ENCODE measurements around the gene IL36A. TPM values are rescaled to one million over a fixed set of nuclear protein-coding genes. Genes with fewer than 3 reads are reported as not detected.

IL36A gene
- total and polyA plus RNA-seq, 2 donors (not counting 3 experiments of a cell fraction or from before 2014, with no cell fraction given), result not detected

DNA sequence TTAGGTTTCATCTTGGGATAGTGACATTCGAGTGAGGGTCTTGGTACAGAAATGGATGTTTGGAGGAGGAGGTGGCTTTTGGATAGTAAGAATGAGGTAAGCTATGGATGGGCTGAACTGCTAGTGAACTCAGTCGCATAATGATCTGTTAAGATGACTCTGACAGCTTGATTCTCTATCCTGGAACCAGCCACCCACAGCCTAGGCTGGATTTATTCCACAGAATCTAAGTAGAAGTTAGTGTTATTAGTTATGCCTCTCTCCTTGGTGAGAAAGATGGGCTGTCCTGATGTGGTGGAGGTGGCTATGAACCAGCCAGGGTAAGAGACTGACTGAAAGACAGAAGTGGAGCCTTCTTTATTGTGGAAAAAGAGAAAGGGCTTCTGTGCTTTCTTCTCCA lies 22.4 kb downstream of the IL36A start:
- TF ChIP-seq JUN (IDR thresholded peaks at IDR 0.05; ENCODE audit: borderline replicate concordance, insufficient read depth, insufficient read length, low read depth) (no peak), POLR2A (IDR thresholded peaks at IDR 0.05; ENCODE audit: low read depth, low read length) (no peak), FOS (IDR thresholded peaks at IDR 0.05; ENCODE audit: borderline replicate concordance, insufficient read depth, low read length) (no peak), GATA2 (IDR thresholded peaks at IDR 0.05; ENCODE audit: insufficient read depth, insufficient read length, low read depth, low read length) (no peak), POLR2AphosphoS5 (IDR thresholded peaks at IDR 0.05; ENCODE audit: insufficient read depth, low read depth, low read length) (no peak), MYC (IDR thresholded peaks at IDR 0.05; ENCODE audit: low read depth, low read length) (no peak)
- TF ChIP-seq, protein P1, sequence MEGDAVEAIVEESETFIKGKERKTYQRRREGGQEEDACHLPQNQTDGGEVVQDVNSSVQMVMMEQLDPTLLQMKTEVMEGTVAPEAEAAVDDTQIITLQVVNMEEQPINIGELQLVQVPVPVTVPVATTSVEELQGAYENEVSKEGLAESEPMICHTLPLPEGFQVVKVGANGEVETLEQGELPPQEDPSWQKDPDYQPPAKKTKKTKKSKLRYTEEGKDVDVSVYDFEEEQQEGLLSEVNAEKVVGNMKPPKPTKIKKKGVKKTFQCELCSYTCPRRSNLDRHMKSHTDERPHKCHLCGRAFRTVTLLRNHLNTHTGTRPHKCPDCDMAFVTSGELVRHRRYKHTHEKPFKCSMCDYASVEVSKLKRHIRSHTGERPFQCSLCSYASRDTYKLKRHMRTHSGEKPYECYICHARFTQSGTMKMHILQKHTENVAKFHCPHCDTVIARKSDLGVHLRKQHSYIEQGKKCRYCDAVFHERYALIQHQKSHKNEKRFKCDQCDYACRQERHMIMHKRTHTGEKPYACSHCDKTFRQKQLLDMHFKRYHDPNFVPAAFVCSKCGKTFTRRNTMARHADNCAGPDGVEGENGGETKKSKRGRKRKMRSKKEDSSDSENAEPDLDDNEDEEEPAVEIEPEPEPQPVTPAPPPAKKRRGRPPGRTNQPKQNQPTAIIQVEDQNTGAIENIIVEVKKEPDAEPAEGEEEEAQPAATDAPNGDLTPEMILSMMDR (IDR thresholded peaks at IDR 0.05; ENCODE audit: extremely low read depth in 1 of 2, insufficient read depth in 1 of 2, low read depth in 1 of 2, low read length in 2 of 2), result no peak
- TF ChIP-seq, protein P2, sequence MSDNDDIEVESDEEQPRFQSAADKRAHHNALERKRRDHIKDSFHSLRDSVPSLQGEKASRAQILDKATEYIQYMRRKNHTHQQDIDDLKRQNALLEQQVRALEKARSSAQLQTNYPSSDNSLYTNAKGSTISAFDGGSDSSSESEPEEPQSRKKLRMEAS (IDR thresholded peaks at IDR 0.05; ENCODE audit: insufficient read depth, insufficient read length), result no peak
- ChIA-PET POLR2A (no interaction called here), CTCF (interaction anchor here (1.0 kb wide), 2 partner anchors 10 to 69 kb away, joined by 3 read pairs; no protein-coding TSS in a partner anchor)
- H3K4me1 ChIP-seq (ENCODE audit: control insufficient read depth, extremely low read depth, insufficient read depth, low read length), result no peaks in the 10 kb centered on the region
- dilution Hi-C loops (cut with MboI; ENCODE audit: extremely low pct_ligation_motif_present, low sequenced_read_pairs), result no loop called here
- H3K27ac ChIP-seq (ENCODE audit: insufficient read depth, low read depth, low read length), result no peak overlapping the region
- H3K4me2 ChIP-seq (ENCODE audit: insufficient read depth, low read length), result no peak overlapping the region
- H3K27me3 ChIP-seq (ENCODE audit: control insufficient read depth in 2 of 2, insufficient read depth in 2 of 2, low read length in 2 of 2), result peaks cover 1 to 13% of the 10 kb centered on the region in 2 experiments
- H4K20me1 ChIP-seq (replicated peaks; ENCODE audit: control insufficient read depth, extremely low read depth, insufficient read depth, low read length), result no peaks in the 10 kb centered on the region
- no peak overlapping the region for H3K9ac ChIP-seq (replicated peaks; ENCODE audit: extremely low read depth, insufficient read depth, low read length)
- intact Hi-C loops (cut with micrococcal nuclease), result no loop called here
- no peaks in the 10 kb centered on the region for H3K9me1 ChIP-seq (replicated peaks; ENCODE audit: control insufficient read depth, extremely low read depth, insufficient read depth, low read length)
- no peak for FAIRE-seq
- H3K36me3 ChIP-seq (ENCODE audit: control insufficient read depth in 2 of 2, extremely low read depth in 1 of 2, insufficient read depth in 2 of 2, low read length in 2 of 2), result no peaks in the 10 kb centered on the region
- no peaks in the 10 kb centered on the region for H3K9me3 ChIP-seq (replicated peaks; ENCODE audit: control insufficient read depth, insufficient read depth, low read length)
- BruUV-seq (replicated peaks), result no TSS peak
- H3K4me3 ChIP-seq (replicated peaks in 1 of 3; ENCODE audit: insufficient read depth in 1 of 3, low read depth in 1 of 3, low read length in 3 of 3), result no peak overlapping the region
- H2AFZ ChIP-seq (ENCODE audit: low read depth, low read length), result no peak overlapping the region
- H3K79me2 ChIP-seq (ENCODE audit: control insufficient read depth, insufficient read depth, low read length), result no peaks in the 10 kb centered on the region
- no peak for DNase-seq (ENCODE audit: low read depth, low spot score)

Data from endothelial cell of umbilical vein (primary cell).